HG02759 (cell line): ENCODE measurements around the gene SP9.

Experiments used
- ATAC-seq: cut with Tn5 transposase; IDR thresholded peaks from one replicate; pipeline ENCODE4 v1.9.1; 2021; ENCODE audit warnings: mild to moderate bottlenecking, moderate library complexity; ENCODE audit not compliant: unreplicated experiment

The SP9 gene

GRCh38 chr2:174334781-174335251, at the start of gene SP9:
TSS of gene SP9 (plus strand) at chr2:174334954. CDS start at chr2:174335093, 139 bp downstream.
- no peak for ATAC-seq

- ATAC-seq = no peak
Observed at GRCh38 chr2:174286172-174286571, 48.6 kb upstream of the SP9 start.

GRCh38 chr2:174292908-174293307, 41.8 kb upstream of the SP9 start:
- no peak for ATAC-seq

GRCh38 chr2:174300114-174300513, 34.6 kb upstream of the SP9 start:
- no peak for ATAC-seq

- no peak for ATAC-seq
Observed at GRCh38 chr2:174312581-174313234, 22.0 kb upstream of the SP9 start.

GRCh38 chr2:174322149-174322548, 12.6 kb upstream of the SP9 start:
- ATAC-seq = no peak

GRCh38 chr2:174322746-174323145, 12.0 kb upstream of the SP9 start:
- no peak for ATAC-seq

- ATAC-seq = no peak
Observed at GRCh38 chr2:174324530-174324929, 10.2 kb upstream of the SP9 start.

- ATAC-seq = no peak
Observed at GRCh38 chr2:174325373-174326160, 9.2 kb upstream of the SP9 start.

GRCh38 chr2:174326161-174327020, 8.4 kb upstream of the SP9 start:
- peak; percentile 42 for ATAC-seq

GRCh38 chr2:174327021-174327840, 7.5 kb upstream of the SP9 start:
- peak; percentile 52 for ATAC-seq

- ATAC-seq = no peak
Observed at GRCh38 chr2:174327841-174328113, 7.0 kb upstream of the SP9 start.

GRCh38 chr2:174328114-174328960, 6.4 kb upstream of the SP9 start:
- ATAC-seq = no peak

- no peak for ATAC-seq
Observed at GRCh38 chr2:174328961-174329715, 5.6 kb upstream of the SP9 start.

GRCh38 chr2:174330945-174331594, 3.7 kb upstream of the SP9 start:
- ATAC-seq = no peak

- ATAC-seq = no peak
Observed at GRCh38 chr2:174331595-174332216, 3.0 kb upstream of the SP9 start.

- ATAC-seq = no peak
Observed at GRCh38 chr2:174332217-174332963, 2.4 kb upstream of the SP9 start.

GRCh38 chr2:174333017-174333371, 1.8 kb upstream of the SP9 start:
- no peak for ATAC-seq
